Natural killer cell (primary cell): Measurements from ENCODE around the gene CIB2. TPM values are rescaled to one million over a fixed set of nuclear protein-coding genes. Genes with fewer than 3 reads are reported as not detected.

Experiments used
- ATAC-seq, 3 donors: fragments of 150-1000 bp in 2 of 3; fragments of 200-7000 bp in 1 of 3; cut with Tn5 transposase; 1 replicate in 1 of 3; 2 replicates in 2 of 3; pipeline ENCODE4 v1.10.0; 2021; ENCODE audit warnings: mild to moderate bottlenecking in 2 of 3, moderate library complexity in 2 of 3
- DNase-seq, 2 donors: peaks; one replicate each; pipeline versions ENCODE4 v3.0.0 to v3.0.0-alpha.2; 2013 to 2021; ENCODE audit warnings: mixed read lengths in 1 of 2
- H3K27ac ChIP-seq: one replicate; pipeline ENCODE4 v1.5.1; 2013; ENCODE audit warnings: mild to moderate bottlenecking, low read length
- H3K27me3 ChIP-seq: one replicate; pipeline ENCODE4 v1.6.1; 2013; ENCODE audit warnings: low read length; ENCODE audit not compliant: control insufficient read depth, insufficient read depth
- H3K36me3 ChIP-seq: one replicate; pipeline ENCODE4 v1.6.1; 2013; ENCODE audit warnings: low read length; ENCODE audit not compliant: control insufficient read depth, insufficient read depth
- H3K4me1 ChIP-seq: one replicate; pipeline ENCODE4 v1.6.1; 2013; ENCODE audit warnings: low read length; ENCODE audit not compliant: control insufficient read depth, insufficient read depth
- H3K4me3 ChIP-seq: one replicate; pipeline ENCODE4 v1.5.1; 2013; ENCODE audit warnings: low read length
- H3K9me3 ChIP-seq: one replicate; pipeline ENCODE4 v1.6.1; 2013; ENCODE audit warnings: low read length; ENCODE audit not compliant: control insufficient read depth, insufficient read depth
- H3K27ac Mint-ChIP-seq, 2 donors: one replicate each; pipeline ENCODE4 v1.8.0; 2022; ENCODE audit warnings: mild to moderate bottlenecking in 2 of 2, mixed read lengths in 2 of 2, moderate library complexity in 1 of 2
- H3K27me3 Mint-ChIP-seq, 2 donors: one replicate each; pipeline ENCODE4 v1.8.0; 2022; ENCODE audit warnings: low read depth in 2 of 2, mixed read lengths in 2 of 2
- H3K36me3 Mint-ChIP-seq: one replicate; pipeline ENCODE4 v1.8.0; 2022; ENCODE audit warnings: mixed read lengths
- H3K4me1 Mint-ChIP-seq, 2 donors: one replicate each; pipeline ENCODE4 v1.8.0; 2022; ENCODE audit warnings: mixed read lengths in 2 of 2
- H3K4me3 Mint-ChIP-seq: one replicate; pipeline ENCODE4 v1.8.0; 2022; ENCODE audit warnings: mild to moderate bottlenecking, moderate library complexity, mixed read lengths
- H3K9me3 Mint-ChIP-seq, 2 donors: one replicate each; pipeline ENCODE4 v1.8.0; 2022; ENCODE audit warnings: mixed read lengths in 2 of 2
- WGBS: methylation state at CpG from one replicate; pipeline ENCODE4 v1.1.7; 2013; ENCODE audit warnings: missing lambda C conversion rate; ENCODE audit not compliant: insufficient coverage; 5-methylcytosine and 5-hydroxymethylcytosine counted together
- intact Hi-C: fragments of 100-400 bp; cut with micrococcal nuclease; formaldehyde crosslinking; loops from one replicate; pipeline ENCODE4 v1.14.2; 2022
- total RNA-seq, 4 donors: library from RNA; stranded (reverse); fragments of 120-200 nt in 1 of 4; gene quantifications; one replicate each; pipeline versions ENCODE4 v1.2.3 to v1.2.4, GENCODE V29; 2013 to 2022
- TF ChIP-seq, protein P1 (sequence below): fragments of 200-600 bp; IDR thresholded peaks from one replicate; pipeline ENCODE4 v1.8.0; 2022; ENCODE audit warnings: antibody characterized with exemption

The CIB2 gene
- total RNA-seq, 3 donors from 2014 or later (not counting 1 experiment from before 2014, with no cell fraction given) = 0.25 to 1.5 (median 0.99) TPM

DNA sequence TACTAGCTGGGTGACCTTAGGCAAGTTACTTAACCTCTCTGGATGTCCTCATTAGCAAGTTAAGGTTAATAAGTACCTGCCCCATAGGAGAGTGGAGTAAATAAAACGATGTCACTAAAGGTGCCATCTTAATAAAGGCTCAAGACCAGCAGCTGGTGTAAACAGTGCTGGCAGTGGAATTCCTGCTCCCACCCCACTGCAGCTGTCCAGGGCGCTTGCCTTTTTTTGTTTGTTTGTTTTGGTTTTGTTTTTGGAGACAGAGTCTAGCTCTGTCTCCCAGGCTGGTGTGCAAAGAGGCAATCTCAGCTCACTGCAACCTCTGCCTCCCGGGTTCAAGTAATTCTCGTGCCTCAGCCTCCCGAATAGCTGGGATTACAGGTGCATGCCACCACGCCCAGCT, 46.8 kb upstream of the CIB2 start:
- TF ChIP-seq, protein P1, sequence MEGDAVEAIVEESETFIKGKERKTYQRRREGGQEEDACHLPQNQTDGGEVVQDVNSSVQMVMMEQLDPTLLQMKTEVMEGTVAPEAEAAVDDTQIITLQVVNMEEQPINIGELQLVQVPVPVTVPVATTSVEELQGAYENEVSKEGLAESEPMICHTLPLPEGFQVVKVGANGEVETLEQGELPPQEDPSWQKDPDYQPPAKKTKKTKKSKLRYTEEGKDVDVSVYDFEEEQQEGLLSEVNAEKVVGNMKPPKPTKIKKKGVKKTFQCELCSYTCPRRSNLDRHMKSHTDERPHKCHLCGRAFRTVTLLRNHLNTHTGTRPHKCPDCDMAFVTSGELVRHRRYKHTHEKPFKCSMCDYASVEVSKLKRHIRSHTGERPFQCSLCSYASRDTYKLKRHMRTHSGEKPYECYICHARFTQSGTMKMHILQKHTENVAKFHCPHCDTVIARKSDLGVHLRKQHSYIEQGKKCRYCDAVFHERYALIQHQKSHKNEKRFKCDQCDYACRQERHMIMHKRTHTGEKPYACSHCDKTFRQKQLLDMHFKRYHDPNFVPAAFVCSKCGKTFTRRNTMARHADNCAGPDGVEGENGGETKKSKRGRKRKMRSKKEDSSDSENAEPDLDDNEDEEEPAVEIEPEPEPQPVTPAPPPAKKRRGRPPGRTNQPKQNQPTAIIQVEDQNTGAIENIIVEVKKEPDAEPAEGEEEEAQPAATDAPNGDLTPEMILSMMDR = no peak
- no peak overlapping the region for H3K27ac Mint-ChIP-seq
- WGBS = 90% methylated on average over 6 of the region's 6 CpGs

DNA sequence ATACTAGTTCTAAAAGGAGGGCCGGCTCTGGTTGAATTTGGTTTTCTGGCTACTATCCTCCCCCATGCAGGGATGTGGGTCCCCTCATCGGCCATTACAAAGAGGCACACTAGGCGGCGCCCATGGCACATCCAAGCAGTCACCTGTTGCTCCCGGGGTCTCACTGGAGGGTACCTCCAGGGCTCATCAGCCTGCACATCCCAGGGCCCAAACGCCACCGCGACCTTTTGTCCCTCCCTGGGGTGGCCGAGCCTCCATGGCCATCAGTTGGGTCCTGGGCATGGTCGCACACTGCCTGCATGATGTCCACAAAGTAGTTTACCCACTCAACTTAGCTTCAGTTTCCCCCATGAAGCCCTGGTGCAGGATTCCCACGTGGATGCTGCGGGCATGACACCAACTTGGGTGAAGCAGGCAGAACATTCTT, 46.2 kb upstream of the CIB2 start:
- H3K36me3 ChIP-seq = no peaks in the 10 kb centered on the region
- DNase-seq (peak in 1 of 2 donors; percentile 50), ATAC-seq (peak in 2 of 3 donors; percentile 42 to 46)
- Mint-ChIP-seq H3K36me3 (no peaks in the 10 kb centered on the region), H3K9me3 (no peaks in the 10 kb centered on the region), H3K27me3 (peaks cover 0 to 2% of the 10 kb centered on the region in 2 donors), H3K27ac (no peak overlapping the region), H3K4me1 (peaks cover 16 to 21% of the 10 kb centered on the region in 2 donors), H3K4me3 (no peak overlapping the region)
- H3K4me3 ChIP-seq = no peak overlapping the region
- no peaks in the 10 kb centered on the region for H3K27me3 ChIP-seq
- no peak overlapping the region for H3K27ac ChIP-seq
- intact Hi-C loops = no loop called here
- WGBS = 44% methylated on average over 12 of the region's 12 CpGs
- H3K4me1 ChIP-seq = peaks cover 20% of the 10 kb centered on the region
- TF ChIP-seq, protein P1 = no peak
- no peaks in the 10 kb centered on the region for H3K9me3 ChIP-seq

More for the DNA sequence above, 46.8 kb upstream of the CIB2 start:
- no peak for DNase-seq
- Mint-ChIP-seq H3K9me3 (no peaks in the 10 kb centered on the region), H3K36me3 (no peaks in the 10 kb centered on the region), H3K27me3 (peaks cover 0 to 2% of the 10 kb centered on the region in 2 donors), H3K4me1 (peaks cover 16 to 21% of the 10 kb centered on the region in 2 donors), H3K4me3 (no peak overlapping the region)
- H3K27ac ChIP-seq = no peak overlapping the region
- intact Hi-C loops = no loop called here
- peaks cover 15% of the 10 kb centered on the region for H3K4me1 ChIP-seq
- no peaks in the 10 kb centered on the region for H3K27me3 ChIP-seq
- H3K36me3 ChIP-seq = no peaks in the 10 kb centered on the region
- no peak overlapping the region for H3K4me3 ChIP-seq
- ATAC-seq = no peak
- H3K9me3 ChIP-seq = no peaks in the 10 kb centered on the region

DNA sequence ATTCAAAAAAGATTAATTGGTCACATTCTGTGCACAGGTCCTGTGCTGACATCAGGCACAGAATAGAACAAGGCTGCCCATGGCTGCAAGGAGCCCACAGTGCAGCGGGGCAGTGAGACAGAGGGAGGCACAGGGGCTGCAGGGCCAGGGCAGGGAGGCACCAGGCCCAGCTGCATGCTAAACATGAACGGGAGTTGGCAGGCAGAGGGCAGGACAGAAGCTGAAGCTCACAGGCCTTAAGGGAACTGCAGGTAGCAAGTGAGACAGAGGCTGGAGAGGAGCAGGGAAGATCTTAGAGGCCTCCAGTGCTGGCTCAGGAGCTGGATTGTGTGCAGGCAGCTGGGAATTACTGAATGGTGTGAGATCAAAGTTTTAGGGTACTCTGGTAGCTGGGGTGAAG, 44.1 kb upstream of the CIB2 start:
- Histone ChIP-seq H3K36me3 (peaks cover 3% of the 10 kb centered on the region), H3K27ac (no peak overlapping the region), H3K4me3 (no peak overlapping the region), H3K9me3 (no peaks in the 10 kb centered on the region), H3K4me1 (peaks cover 34% of the 10 kb centered on the region), H3K27me3 (no peaks in the 10 kb centered on the region)
- DNase-seq (no peak), ATAC-seq (no peak)
- TF ChIP-seq, protein P1 = no peak
- H3K4me3 Mint-ChIP-seq = no peak overlapping the region
- peaks cover 16 to 21% of the 10 kb centered on the region in 2 donors for H3K4me1 Mint-ChIP-seq
- 68% methylated on average over 2 of the region's 2 CpGs for WGBS
- no peaks in the 10 kb centered on the region for H3K9me3 Mint-ChIP-seq
- H3K27ac Mint-ChIP-seq = peak overlapping the region in 1 of 2 donors; percentile 29
- H3K27me3 Mint-ChIP-seq = peaks cover 0 to 2% of the 10 kb centered on the region in 2 donors
- intact Hi-C loops = no loop called here
- H3K36me3 Mint-ChIP-seq = peaks cover 4% of the 10 kb centered on the region

DNA sequence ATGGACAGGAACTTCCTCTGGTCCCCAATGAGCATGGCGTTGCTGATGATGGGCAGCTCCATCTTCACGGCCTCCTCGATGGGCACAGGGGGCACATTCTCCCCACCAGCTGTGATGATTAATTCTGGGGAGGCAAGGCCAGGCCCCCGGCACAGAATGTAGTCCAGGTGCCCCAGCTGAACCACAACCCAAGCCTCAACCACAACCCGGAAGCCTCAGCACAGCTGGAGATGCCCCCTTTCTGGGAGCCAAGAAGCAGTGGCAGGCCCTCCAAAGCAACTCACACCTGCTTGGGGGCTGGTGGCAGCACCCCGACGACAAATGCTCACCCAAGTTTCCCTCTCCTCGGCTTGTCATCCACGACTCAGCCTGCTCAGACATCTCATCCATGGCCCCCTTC, 43.2 kb upstream of the CIB2 start:
- peak in 1 of 3 donors; percentile 33 for ATAC-seq
- TF ChIP-seq, protein P1 = no peak
- Mint-ChIP-seq H3K27me3 (peaks cover 0 to 2% of the 10 kb centered on the region in 2 donors), H3K27ac (peak overlapping the region in 1 of 2 donors; percentile 29), H3K36me3 (peaks cover 9% of the 10 kb centered on the region), H3K4me3 (no peak overlapping the region), H3K9me3 (no peaks in the 10 kb centered on the region), H3K4me1 (peaks cover 16 to 21% of the 10 kb centered on the region in 2 donors)
- Histone ChIP-seq H3K4me1 (peaks cover 34% of the 10 kb centered on the region), H3K9me3 (no peaks in the 10 kb centered on the region), H3K27ac (no peak overlapping the region), H3K27me3 (no peaks in the 10 kb centered on the region), H3K4me3 (no peak overlapping the region), H3K36me3 (peaks cover 7% of the 10 kb centered on the region)
- DNase-seq = peak in 1 of 2 donors; percentile 17
- intact Hi-C loops = no loop called here
- 6% methylated on average over 9 of the region's 9 CpGs for WGBS
